ENCODE results near the gene TNFSF13. TPM values are rescaled to one million over a fixed set of nuclear protein-coding genes. Genes with fewer than 3 reads are reported as not detected.

The TNFSF13 gene
- total and polyA plus RNA-seq, 2 of the 8 experiments (the other 6 are each of a cell fraction or from before 2014, with no cell fraction given) = 2.1 to 2.6 TPM

- no peak for TF ChIP-seq CHD7 (IDR thresholded peaks at IDR 0.05; ENCODE audit: insufficient replicate concordance, low read length)
- no peak for TF ChIP-seq SUZ12 (IDR thresholded peaks at IDR 0.05; ENCODE audit: low read length)
- TF ChIP-seq GABPA (IDR thresholded peaks at IDR 0.05; ENCODE audit: borderline replicate concordance, insufficient read depth, low read length) = no peak
- TF ChIP-seq SAP30 (IDR thresholded peaks at IDR 0.05; ENCODE audit: insufficient read depth, insufficient replicate concordance, low read length) = no peak
- TF ChIP-seq USF2 (IDR thresholded peaks at IDR 0.05; ENCODE audit: low read length) = no peak
- TF ChIP-seq MAX (IDR thresholded peaks at IDR 0.05) = no peak
- no peak for TF ChIP-seq RXRA (IDR thresholded peaks at IDR 0.05; ENCODE audit: insufficient read depth, low read depth, low read length)
- TF ChIP-seq KDM4A (IDR thresholded peaks at IDR 0.05; ENCODE audit: low read depth, low read length, severe bottlenecking) = no peak
- TF ChIP-seq EP300 (IDR thresholded peaks at IDR 0.05; ENCODE audit: borderline replicate concordance in 1 of 2, low read depth in 2 of 2, low read length in 2 of 2) = no peak
These were observed 1.9 kb upstream of the TNFSF13 start (continued) for GRCh38 chr17:7556627-7557026.

Measured in H1 (cell line).